Liver (tissue), 9 donors: ENCODE data around the gene RUNDC3A. TPM values are rescaled to one million over a fixed set of nuclear protein-coding genes. Genes with fewer than 3 reads are reported as not detected.

ENCODE experiments used
- DNase-seq: peaks from one replicate; pipeline ENCODE4 v3.0.0-alpha.2; 2017; ENCODE audit warnings: low spot score
- H3K27ac ChIP-seq, 2 donors: one replicate each; pipeline ENCODE4 v1.7.0; 2013; ENCODE audit warnings: inconsistent platforms in 2 of 2, low read length in 2 of 2, control low read depth in 1 of 2, low read depth in 1 of 2, mild to moderate bottlenecking in 1 of 2
- H3K27me3 ChIP-seq, 4 donors: one replicate each; pipeline versions ENCODE4 v1.6.1 to v1.7.0; 2013; ENCODE audit warnings: low read length in 3 of 4, inconsistent platforms in 1 of 4, mild to moderate bottlenecking in 1 of 4, moderate library complexity in 1 of 4; ENCODE audit not compliant: control insufficient read depth in 4 of 4, insufficient read depth in 4 of 4
- H3K36me3 ChIP-seq, 4 donors: one replicate each; pipeline versions ENCODE4 v1.6.1 to v1.7.0; 2013; ENCODE audit warnings: low read length in 3 of 4, mild to moderate bottlenecking in 3 of 4, low read depth in 1 of 4, moderate library complexity in 1 of 4; ENCODE audit not compliant: control insufficient read depth in 4 of 4, insufficient read depth in 3 of 4
- H3K4me1 ChIP-seq, 4 donors: one replicate each; pipeline versions ENCODE4 v1.6.1 to v1.7.0; 2013; ENCODE audit warnings: low read length in 3 of 4, mild to moderate bottlenecking in 3 of 4, moderate library complexity in 1 of 4; ENCODE audit not compliant: control insufficient read depth in 4 of 4, insufficient read depth in 4 of 4
- H3K4me3 ChIP-seq, 3 donors: one replicate each; pipeline versions ENCODE4 v1.6.1 to v1.7.0; 2013; ENCODE audit warnings: low read length in 3 of 3, control low read depth in 1 of 3, low read depth in 1 of 3, mild to moderate bottlenecking in 1 of 3
- H3K9ac ChIP-seq, 2 donors: one replicate each; pipeline ENCODE4 v1.7.0; 2013; ENCODE audit warnings: low read length in 2 of 2, mild to moderate bottlenecking in 2 of 2, moderate library complexity in 2 of 2, control low read depth in 1 of 2, low read depth in 1 of 2
- H3K9me3 ChIP-seq, 4 donors: one replicate each; pipeline versions ENCODE4 v1.6.1 to v1.7.0; 2013; ENCODE audit warnings: low read length in 3 of 4; ENCODE audit not compliant: control insufficient read depth in 4 of 4
- ATF3 ChIP-seq: IDR thresholded peaks from 2 replicates; pipeline ENCODE4 v1.6.1; 2016; ENCODE audit warnings: antibody characterized with exemption
- CTCF ChIP-seq: fragments of 150-350 bp; IDR thresholded peaks from 2 replicates; pipeline ENCODE4 v1.5.1; 2017; ENCODE audit warnings: improper control_type of control experiment, low read depth, low read length; ENCODE audit not compliant: missing input control
- EGR1 ChIP-seq, 2 donors: IDR thresholded peaks; 2 replicates each; pipeline ENCODE4 v1.6.1; 2016 to 2018; ENCODE audit warnings: antibody characterized with exemption in 2 of 2, low read depth in 2 of 2
- FOXA1 ChIP-seq: IDR thresholded peaks from 2 replicates; pipeline ENCODE4 v1.6.1; 2016; ENCODE audit warnings: antibody characterized with exemption
- FOXA2 ChIP-seq: IDR thresholded peaks from 2 replicates; pipeline ENCODE4 v1.6.1; 2016; ENCODE audit warnings: antibody characterized with exemption
- GABPA ChIP-seq, 2 donors: IDR thresholded peaks in 1 of 2; conservative IDR thresholded peaks in 1 of 2; 2 replicates each; pipeline ENCODE4 v1.6.1; 2016; ENCODE audit warnings: antibody characterized with exemption in 2 of 2, mild to moderate bottlenecking in 1 of 2, moderate library complexity in 1 of 2
- HNF4A ChIP-seq, 2 donors: conservative IDR thresholded peaks; 2 replicates each; pipeline ENCODE4 v1.6.1; 2016; ENCODE audit warnings: antibody characterized with exemption in 2 of 2, mild to moderate bottlenecking in 2 of 2
- HNF4G ChIP-seq: IDR thresholded peaks from 2 replicates; pipeline ENCODE4 v1.6.1; 2016; ENCODE audit warnings: antibody characterized with exemption
- JUND ChIP-seq, 2 donors: IDR thresholded peaks; 2 replicates each; pipeline ENCODE4 v1.6.1; 2016; ENCODE audit warnings: antibody characterized with exemption in 2 of 2
- NR2F2 ChIP-seq: IDR thresholded peaks from 2 replicates; pipeline ENCODE4 v1.6.1; 2016; ENCODE audit warnings: antibody characterized with exemption
- RAD21 ChIP-seq, 2 donors: IDR thresholded peaks; 2 replicates each; pipeline ENCODE4 v1.6.1; 2016; ENCODE audit warnings: antibody characterized with exemption in 2 of 2, mild to moderate bottlenecking in 2 of 2
- REST ChIP-seq: IDR thresholded peaks from 2 replicates; pipeline ENCODE4 v1.6.1; 2016; ENCODE audit warnings: antibody characterized with exemption, mild to moderate bottlenecking
- RXRA ChIP-seq, 2 donors: IDR thresholded peaks; 2 replicates each; pipeline ENCODE4 v1.6.1; 2017 to 2018; ENCODE audit warnings: antibody characterized with exemption in 2 of 2, mild to moderate bottlenecking in 1 of 2
- SP1 ChIP-seq: IDR thresholded peaks from 2 replicates; pipeline ENCODE4 v1.6.1; 2018; ENCODE audit warnings: antibody characterized with exemption, mild to moderate bottlenecking
- TAF1 ChIP-seq: conservative IDR thresholded peaks from 2 replicates; pipeline ENCODE4 v1.6.1; 2016; ENCODE audit warnings: antibody characterized with exemption, mild to moderate bottlenecking
- YY1 ChIP-seq: IDR thresholded peaks from 2 replicates; pipeline ENCODE4 v1.6.1; 2016; ENCODE audit warnings: antibody characterized with exemption, mild to moderate bottlenecking
- ZBTB33 ChIP-seq: IDR thresholded peaks from 2 replicates; pipeline ENCODE4 v1.6.1; 2016; ENCODE audit warnings: antibody characterized with exemption
- WGBS: extraction: QIAGEN DNeasy Blood & Tissue Kit; methylation state at CpG from one replicate; pipeline ENCODE4 v1.1.7; 2013; 5-methylcytosine and 5-hydroxymethylcytosine counted together
- polyA plus RNA-seq, 2 donors: library from polyadenylated mRNA; stranded (reverse) in 1 of 2; unstranded in 1 of 2; fragments of 200-250 nt in 1 of 2; fragments of >200 nt in 1 of 2; fragmentation: Nextera tagmentation in 1 of 2; extraction: Ambion mirVana in 1 of 2; gene quantifications; one replicate each; pipeline versions ENCODE4 v1.2.1 to v1.2.3, GENCODE V29; 2013 to 2015
- total RNA-seq, 2 donors: library from RNA; depleted of rRNA; stranded (reverse); fragments of >200 nt; gene quantifications; one replicate each; pipeline ENCODE4 v1.2.3, GENCODE V29; 2014
- donor health status: healthy.
- donor health status: healthy.
- donor health status: healthy.
- donor health status: healthy.
- donor health status: healthy.

The RUNDC3A gene
- total and polyA plus RNA-seq, 4 donors = 0.05 to 17.0 (median 0.06) TPM; not detected in 1

- Histone ChIP-seq H3K27me3 (no peaks in the 10 kb centered on the region), H3K9ac (no peak overlapping the region), H3K27ac (no peak overlapping the region), H3K9me3 (no peaks in the 10 kb centered on the region), H3K4me1 (no peaks in the 10 kb centered on the region), H3K4me3 (no peak overlapping the region), H3K36me3 (no peaks in the 10 kb centered on the region)
- 82% methylated on average over 3 of the region's 3 CpGs for WGBS
- no peak for DNase-seq
- TF ChIP-seq RXRA (IDR thresholded peaks at IDR 0.05) (no peak), ATF3 (no peak), YY1 (no peak), HNF4A (conservative IDR thresholded peaks at IDR 0.05) (no peak), EGR1 (IDR thresholded peaks at IDR 0.05; ENCODE audit: low read depth in 2 of 2) (no peak), ZBTB33 (no peak), HNF4G (no peak), JUND (IDR thresholded peaks at IDR 0.05) (no peak), RAD21 (IDR thresholded peaks at IDR 0.05) (no peak), NR2F2 (no peak), CTCF (no peak), GABPA (IDR thresholded peaks at IDR 0.05 in 1 of 2, conservative IDR thresholded peaks at IDR 0.05 in 1 of 2) (no peak), FOXA1 (no peak)
Observed at GRCh38 chr17:44297975-44298374, 10.4 kb upstream of the RUNDC3A start.

- Histone ChIP-seq H3K27ac (no peak overlapping the region), H3K4me1 (peaks cover 5 to 13% (median 8%) of the 10 kb centered on the region in 4 donors), H3K9me3 (no peaks in the 10 kb centered on the region), H3K9ac (no peak overlapping the region), H3K36me3 (no peaks in the 10 kb centered on the region), H3K4me3 (no peak overlapping the region), H3K27me3 (peaks cover 0 to 7% (median 2%) of the 10 kb centered on the region in 4 donors)
- no peak for DNase-seq
- TF ChIP-seq JUND (IDR thresholded peaks at IDR 0.05) = no peak
- no peak for TF ChIP-seq TAF1
- no peak for TF ChIP-seq RXRA (IDR thresholded peaks at IDR 0.05)
- TF ChIP-seq EGR1 (IDR thresholded peaks at IDR 0.05; ENCODE audit: low read depth in 2 of 2) = no peak
- no peak for TF ChIP-seq HNF4A (conservative IDR thresholded peaks at IDR 0.05)
- no peak for TF ChIP-seq NR2F2
- TF ChIP-seq REST = no peak
- TF ChIP-seq ATF3 = no peak
- no peak for TF ChIP-seq GABPA (IDR thresholded peaks at IDR 0.05 in 1 of 2, conservative IDR thresholded peaks at IDR 0.05 in 1 of 2)
- TF ChIP-seq FOXA1 = no peak
- no peak for TF ChIP-seq FOXA2
- no peak for TF ChIP-seq HNF4G
- no peak for TF ChIP-seq SP1
- no peak for TF ChIP-seq RAD21 (IDR thresholded peaks at IDR 0.05)
- no peak for TF ChIP-seq CTCF
- TF ChIP-seq YY1 = no peak
Observed at GRCh38 chr17:44304651-44305050, 3.8 kb upstream of the RUNDC3A start.
